Body of pancreas (tissue), 4 donors: Measurements from ENCODE around the gene ABCC3.

Experiments used
- CTCF ChIP-seq, 7 experiments: fragments of 450-650 bp in 4 of 7; fragments of 200-600 bp in 3 of 7; sonication (generic) in 3 of 7; IDR thresholded peaks; one replicate each; pipeline ENCODE4 v1.5.1; 2016 to 2019; ENCODE audit warnings: antibody characterized with exemption in 7 of 7
- POLR2A ChIP-seq, 3 donors: fragments of 450-650 bp; IDR thresholded peaks; one replicate each; pipeline ENCODE4 v1.6.1; 2016; ENCODE audit warnings: antibody characterized with exemption in 3 of 3, mild to moderate bottlenecking in 2 of 3

- TF ChIP-seq POLR2A (IDR thresholded peaks at IDR 0.05) (no peak), CTCF (IDR thresholded peaks at IDR 0.05) (no peak)
Observed at GRCh38 chr17:50635732-50635981, 976 bp downstream of the ABCC3 start.
